Measurements from ENCODE around the gene KCNQ5. TPM values are rescaled to one million over a fixed set of nuclear protein-coding genes. Genes with fewer than 3 reads are reported as not detected.

The KCNQ5 gene
- polyA plus RNA-seq, 3 donors, result not detected

DNA sequence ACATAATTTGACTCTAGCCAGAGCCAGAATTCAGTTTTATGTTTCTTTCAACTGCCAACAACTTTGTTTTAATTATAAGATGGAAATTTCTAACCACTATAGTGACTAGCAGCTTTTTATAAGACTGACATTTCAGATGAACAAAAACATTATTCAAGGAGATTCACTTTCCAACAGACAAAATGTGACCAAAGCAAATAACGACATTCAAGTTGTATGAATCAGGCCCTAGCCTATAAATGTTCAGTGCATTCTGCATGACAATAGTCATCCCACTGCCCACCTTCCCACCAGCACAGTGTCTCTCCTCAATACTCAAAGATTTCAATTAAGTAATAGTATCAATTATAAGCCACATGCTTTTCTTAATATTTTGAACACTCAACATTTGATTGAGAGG, 402.7 kb downstream of the KCNQ5 start:
- no peaks in the 10 kb centered on the region for H4K20me1 ChIP-seq (ENCODE audit: insufficient read depth, low read length)
- H3K4me1 ChIP-seq (ENCODE audit: control insufficient read depth in 1 of 2, insufficient read depth in 2 of 2, low read length in 2 of 2), result no peaks in the 10 kb centered on the region
- no peak overlapping the region for H3K4me2 ChIP-seq (replicated peaks; ENCODE audit: extremely low read depth, low read length, poor library complexity, severe bottlenecking)
- no peak overlapping the region for H3K9ac ChIP-seq (ENCODE audit: insufficient read depth, low read length, poor library complexity, severe bottlenecking)
- H3K9me3 ChIP-seq (replicated peaks in 1 of 2; ENCODE audit: control insufficient read depth in 1 of 2, insufficient read depth in 1 of 2, low read length in 2 of 2), result no peaks in the 10 kb centered on the region
- intact Hi-C loops (cut with micrococcal nuclease), result no loop called here
- H3K9me3 Mint-ChIP-seq, result no peaks in the 10 kb centered on the region
- no peak overlapping the region for H3K4me3 ChIP-seq (replicated peaks in 1 of 3; ENCODE audit: low read depth in 2 of 3, low read length in 3 of 3)
- H3K4me3 Mint-ChIP-seq, result no peak overlapping the region
- no peaks in the 10 kb centered on the region for H3K79me2 ChIP-seq (ENCODE audit: insufficient read depth, low read length)
- H3K36me3 ChIP-seq (replicated peaks in 1 of 2; ENCODE audit: control insufficient read depth in 1 of 2, insufficient read depth in 2 of 2, low read length in 2 of 2), result no peaks in the 10 kb centered on the region
- TF ChIP-seq, protein P1, sequence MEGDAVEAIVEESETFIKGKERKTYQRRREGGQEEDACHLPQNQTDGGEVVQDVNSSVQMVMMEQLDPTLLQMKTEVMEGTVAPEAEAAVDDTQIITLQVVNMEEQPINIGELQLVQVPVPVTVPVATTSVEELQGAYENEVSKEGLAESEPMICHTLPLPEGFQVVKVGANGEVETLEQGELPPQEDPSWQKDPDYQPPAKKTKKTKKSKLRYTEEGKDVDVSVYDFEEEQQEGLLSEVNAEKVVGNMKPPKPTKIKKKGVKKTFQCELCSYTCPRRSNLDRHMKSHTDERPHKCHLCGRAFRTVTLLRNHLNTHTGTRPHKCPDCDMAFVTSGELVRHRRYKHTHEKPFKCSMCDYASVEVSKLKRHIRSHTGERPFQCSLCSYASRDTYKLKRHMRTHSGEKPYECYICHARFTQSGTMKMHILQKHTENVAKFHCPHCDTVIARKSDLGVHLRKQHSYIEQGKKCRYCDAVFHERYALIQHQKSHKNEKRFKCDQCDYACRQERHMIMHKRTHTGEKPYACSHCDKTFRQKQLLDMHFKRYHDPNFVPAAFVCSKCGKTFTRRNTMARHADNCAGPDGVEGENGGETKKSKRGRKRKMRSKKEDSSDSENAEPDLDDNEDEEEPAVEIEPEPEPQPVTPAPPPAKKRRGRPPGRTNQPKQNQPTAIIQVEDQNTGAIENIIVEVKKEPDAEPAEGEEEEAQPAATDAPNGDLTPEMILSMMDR (IDR thresholded peaks at IDR 0.05), result no peak
- no peak overlapping the region for H2AFZ ChIP-seq (ENCODE audit: insufficient read depth, low read depth, low read length, poor library complexity, severe bottlenecking)
- H3K27me3 ChIP-seq (ENCODE audit: control insufficient read depth in 2 of 2, insufficient read depth in 2 of 2, low read length in 2 of 2), result no peaks in the 10 kb centered on the region
- H3K27ac ChIP-seq (ENCODE audit: low read depth in 1 of 2, low read length in 2 of 2), result no peak overlapping the region
- WGBS (ENCODE audit: insufficient coverage), result 100% methylated on average over 1 of the region's 1 CpG
- no peaks in the 10 kb centered on the region for H3K36me3 Mint-ChIP-seq
- no peak for DNase-seq
- H3K27ac Mint-ChIP-seq, result no peak overlapping the region
- no peaks in the 10 kb centered on the region for H3K27me3 Mint-ChIP-seq (ENCODE audit: low read depth in 3 of 3)
- peaks cover 10% of the 10 kb centered on the region for H3K4me1 Mint-ChIP-seq

GRCh38 chr6:73027691-73028090, 405.8 kb downstream of the KCNQ5 start:
- intact Hi-C loops (cut with micrococcal nuclease), result no loop called here

More at GRCh38 chr6:73027691-73028090, 405.8 kb downstream of the KCNQ5 start:
- Mint-ChIP-seq H3K27ac (no peak overlapping the region), H3K4me1 (peaks cover 18% of the 10 kb centered on the region), H3K36me3 (no peaks in the 10 kb centered on the region), H3K9me3 (no peaks in the 10 kb centered on the region), H3K27me3 (ENCODE audit: low read depth in 3 of 3) (no peaks in the 10 kb centered on the region), H3K4me3 (no peak overlapping the region)
- Histone ChIP-seq H3K9me3 (replicated peaks in 1 of 2; ENCODE audit: control insufficient read depth in 1 of 2, insufficient read depth in 1 of 2, low read length in 2 of 2) (no peaks in the 10 kb centered on the region), H3K4me3 (replicated peaks in 1 of 3; ENCODE audit: low read depth in 2 of 3, low read length in 3 of 3) (no peak overlapping the region), H3K36me3 (replicated peaks in 1 of 2; ENCODE audit: control insufficient read depth in 1 of 2, insufficient read depth in 2 of 2, low read length in 2 of 2) (no peaks in the 10 kb centered on the region), H3K4me1 (ENCODE audit: control insufficient read depth in 1 of 2, insufficient read depth in 2 of 2, low read length in 2 of 2) (no peaks in the 10 kb centered on the region), H3K79me2 (ENCODE audit: insufficient read depth, low read length) (no peaks in the 10 kb centered on the region), H3K4me2 (replicated peaks; ENCODE audit: extremely low read depth, low read length, poor library complexity, severe bottlenecking) (no peak overlapping the region), H2AFZ (ENCODE audit: insufficient read depth, low read depth, low read length, poor library complexity, severe bottlenecking) (no peak overlapping the region), H3K27me3 (ENCODE audit: control insufficient read depth in 2 of 2, insufficient read depth in 2 of 2, low read length in 2 of 2) (no peaks in the 10 kb centered on the region), H4K20me1 (ENCODE audit: insufficient read depth, low read length) (no peaks in the 10 kb centered on the region), H3K9ac (ENCODE audit: insufficient read depth, low read length, poor library complexity, severe bottlenecking) (no peak overlapping the region), H3K27ac (ENCODE audit: low read depth in 1 of 2, low read length in 2 of 2) (no peak overlapping the region)
- TF ChIP-seq, protein P1 (IDR thresholded peaks at IDR 0.05), result no peak
- no peak for DNase-seq

Measured in CD14-positive monocyte (primary cell).